GM12892 (cell line): ENCODE measurements around the gene FGFRL1.

Experiments
- POLR2A ChIP-seq: IDR thresholded peaks from 2 replicates; pipeline ENCODE4 v1.6.1; 2011; ENCODE audit warnings: low read depth, low read length, control low read depth
- POLR2AphosphoS5 ChIP-seq: IDR thresholded peaks from 2 replicates; pipeline ENCODE4 v1.6.1; 2011; ENCODE audit warnings: low read depth, low read length, control low read depth
- TAF1 ChIP-seq: IDR thresholded peaks from 2 replicates; pipeline ENCODE4 v1.6.1; 2011; ENCODE audit warnings: low read depth, mild to moderate bottlenecking, control low read depth, low read length, borderline replicate concordance

DNA sequence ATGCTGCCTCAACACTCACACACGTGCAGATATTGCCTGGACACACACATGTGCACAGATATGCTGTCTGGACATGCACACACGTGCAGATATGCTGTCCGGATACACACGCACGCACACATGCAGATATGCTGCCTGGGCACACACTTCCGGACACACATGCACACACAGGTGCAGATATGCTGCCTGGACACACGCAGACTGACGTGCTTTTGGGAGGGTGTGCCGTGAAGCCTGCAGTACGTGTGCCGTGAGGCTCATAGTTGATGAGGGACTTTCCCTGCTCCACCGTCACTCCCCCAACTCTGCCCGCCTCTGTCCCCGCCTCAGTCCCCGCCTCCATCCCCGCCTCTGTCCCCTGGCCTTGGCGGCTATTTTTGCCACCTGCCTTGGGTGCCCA lies 14.7 kb downstream of the FGFRL1 start:
- TF ChIP-seq POLR2A (no peak), POLR2AphosphoS5 (no peak), TAF1 (no peak)
